ENCODE measurements around the gene ADM2.

Gene ADM2

DNA sequence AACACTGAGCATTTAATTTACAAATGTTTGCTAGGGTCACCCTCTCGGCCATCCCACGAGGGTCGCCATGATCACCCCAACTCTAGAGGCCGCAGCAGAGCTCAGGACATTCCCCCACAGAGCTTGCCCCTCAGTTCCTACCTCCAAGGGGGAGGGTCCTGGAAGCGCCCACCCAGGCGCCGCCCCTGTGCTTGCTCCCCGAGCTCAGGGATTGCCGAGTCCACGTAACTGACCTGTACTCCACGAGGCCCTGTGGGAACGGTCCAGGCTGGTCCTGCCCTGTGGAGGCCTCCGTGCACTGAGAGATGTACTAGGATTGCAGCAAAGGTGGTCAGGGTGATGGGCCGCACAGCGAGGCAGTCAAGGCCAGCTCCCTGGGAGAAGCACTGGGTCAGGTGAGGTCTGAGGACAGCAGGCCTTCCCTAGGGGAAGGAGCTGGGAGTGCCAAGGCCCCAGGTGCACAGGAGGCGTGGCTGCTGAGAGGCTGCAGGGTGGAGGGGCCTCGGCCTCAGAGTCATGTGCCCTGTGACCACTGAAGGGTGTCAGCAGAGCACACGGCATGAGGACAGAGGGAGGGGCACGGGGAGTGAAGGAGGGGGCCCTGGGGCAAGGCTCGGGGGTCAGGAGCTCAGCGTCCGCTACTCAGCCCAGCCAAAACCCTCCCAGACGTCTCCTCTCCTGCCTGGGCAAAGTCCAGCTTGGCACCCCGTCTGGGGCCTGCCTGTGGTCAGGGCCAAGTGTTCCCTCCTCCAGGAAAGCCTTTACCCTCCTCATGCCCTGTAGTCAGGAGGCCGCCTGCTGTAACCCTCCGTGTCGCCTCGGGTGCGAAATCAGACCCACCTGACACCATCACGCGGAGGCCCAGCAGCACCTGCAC is 2.9 kb downstream of the ADM2 start:
- in situ Hi-C loops (cut with HindIII; ENCODE audit: low sequenced_read_pairs) = no loop called here

DNA sequence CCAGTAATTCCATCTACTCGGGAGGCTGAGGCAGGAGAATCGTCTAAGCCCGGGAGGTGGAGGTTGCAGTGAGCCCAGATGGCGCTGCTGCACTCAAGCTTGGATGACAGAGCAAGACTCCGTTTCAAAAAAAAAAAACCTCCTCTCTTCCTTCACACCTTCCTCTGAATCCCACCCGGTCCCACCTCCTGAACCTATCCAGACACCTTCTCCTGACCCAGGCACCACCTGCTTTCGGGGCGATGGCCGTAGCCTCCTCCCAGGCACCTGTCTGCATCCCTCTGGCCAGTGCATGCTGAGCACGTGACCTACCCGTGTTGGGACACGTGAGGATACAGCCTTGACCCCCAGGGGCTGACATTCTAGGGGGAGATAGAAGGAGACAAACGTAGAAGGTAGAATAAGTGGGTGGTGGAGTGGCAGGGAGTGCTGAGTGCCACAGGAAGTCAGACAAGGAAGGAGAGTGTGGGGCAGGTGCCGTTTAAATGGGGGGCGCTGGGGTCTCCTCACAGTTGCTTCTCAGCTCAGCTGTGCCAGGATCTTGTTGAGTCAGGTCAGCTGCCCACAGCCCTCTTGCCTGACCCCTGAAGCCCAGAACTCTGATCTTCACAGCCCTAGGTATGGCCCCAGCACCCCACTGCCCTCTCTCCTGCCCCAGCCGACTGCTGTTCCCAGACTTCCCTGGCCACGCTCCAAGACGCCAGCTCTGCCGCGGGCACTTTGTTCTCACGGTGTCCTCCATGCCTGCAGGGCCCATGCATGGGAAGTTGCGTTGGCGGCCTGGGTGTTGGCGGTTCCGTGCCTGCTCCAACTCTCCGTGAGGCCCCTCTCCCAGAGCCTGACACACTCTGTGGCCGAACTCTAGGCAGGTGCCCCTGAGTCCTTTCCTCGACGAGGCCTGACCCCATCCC is 4.1 kb downstream of the ADM2 start:
- in situ Hi-C loops (cut with HindIII; ENCODE audit: low sequenced_read_pairs) = no loop called here

GRCh38 chr22:50486561-50487289 is 5.4 kb downstream of the ADM2 start, which contains the start of gene MIOX:
TSS of gene MIOX (plus strand) at chr22:50486859. CDS start at chr22:50486898, 39 bp downstream.
- in situ Hi-C loops (cut with HindIII; ENCODE audit: low sequenced_read_pairs) = no loop called here

DNA sequence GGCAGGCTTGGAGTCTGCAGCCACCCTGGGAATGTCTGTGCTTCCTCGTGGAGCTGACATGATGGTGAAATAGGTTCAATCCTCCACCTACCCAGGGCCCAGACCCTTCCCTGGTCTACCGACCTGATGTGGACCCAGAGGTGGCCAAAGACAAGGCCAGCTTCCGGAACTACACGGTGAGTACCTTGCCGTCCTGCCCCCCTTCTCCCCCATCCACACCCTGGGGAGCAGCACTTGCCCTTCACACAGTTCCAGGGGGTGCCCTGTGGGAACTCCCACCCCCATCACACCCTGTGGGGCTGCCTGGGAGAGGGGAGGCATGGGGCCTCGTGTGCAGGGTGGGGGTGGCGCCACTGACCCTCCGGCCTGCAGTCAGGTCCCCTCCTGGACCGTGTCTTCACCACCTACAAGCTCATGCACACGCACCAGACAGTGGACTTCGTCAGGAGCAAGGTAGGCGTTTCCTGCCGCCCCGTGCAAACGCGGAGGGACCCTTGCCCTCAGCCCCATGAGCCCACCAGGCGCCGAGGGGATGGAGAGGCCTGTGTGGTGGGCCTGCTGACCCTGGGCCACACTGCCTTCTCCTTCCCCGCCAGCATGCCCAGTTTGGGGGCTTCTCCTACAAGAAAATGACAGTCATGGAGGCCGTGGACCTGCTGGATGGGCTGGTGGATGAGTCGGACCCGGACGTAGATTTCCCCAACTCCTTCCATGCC is 6.1 kb downstream of the ADM2 start:
- in situ Hi-C loops (cut with HindIII; ENCODE audit: low sequenced_read_pairs) = no loop called here

- in situ Hi-C loops (cut with HindIII; ENCODE audit: low sequenced_read_pairs) = no loop called here
Measured at GRCh38 chr22:50488006-50488677, 6.8 kb downstream of the ADM2 start.

DNA sequence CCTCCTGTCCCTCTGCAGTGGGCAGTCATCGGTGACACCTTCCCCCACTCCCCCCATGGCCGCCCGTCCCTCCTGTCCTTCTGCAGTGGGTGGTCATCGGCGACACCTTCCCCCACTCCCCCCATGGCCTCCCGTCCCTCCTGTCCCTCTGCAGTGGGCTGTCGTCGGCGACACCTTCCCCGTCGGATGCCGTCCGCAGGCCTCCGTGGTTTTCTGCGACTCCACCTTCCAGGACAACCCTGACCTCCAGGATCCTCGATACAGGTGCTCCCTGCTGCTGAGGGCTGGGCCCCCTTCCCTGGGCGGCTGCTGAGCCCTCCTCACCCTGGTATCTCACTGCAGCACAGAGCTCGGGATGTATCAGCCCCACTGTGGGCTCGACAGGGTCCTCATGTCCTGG is 7.5 kb downstream of the ADM2 start:
- in situ Hi-C loops (cut with HindIII; ENCODE audit: low sequenced_read_pairs) = no loop called here

GRCh38 chr22:50489363-50490243 is 8.3 kb downstream of the ADM2 start:
- in situ Hi-C loops (cut with HindIII; ENCODE audit: low sequenced_read_pairs) = no loop called here

- in situ Hi-C loops (cut with HindIII; ENCODE audit: low sequenced_read_pairs) = no loop called here
Measured at GRCh38 chr22:50490531-50491308, 9.4 kb downstream of the ADM2 start.

GRCh38 chr22:50497093-50497492 is 15.8 kb downstream of the ADM2 start:
- in situ Hi-C loops (cut with HindIII; ENCODE audit: low sequenced_read_pairs) = no loop called here

- in situ Hi-C loops (cut with HindIII; ENCODE audit: low sequenced_read_pairs) = no loop called here
Measured at GRCh38 chr22:50498322-50498890, 17.1 kb downstream of the ADM2 start.

DNA sequence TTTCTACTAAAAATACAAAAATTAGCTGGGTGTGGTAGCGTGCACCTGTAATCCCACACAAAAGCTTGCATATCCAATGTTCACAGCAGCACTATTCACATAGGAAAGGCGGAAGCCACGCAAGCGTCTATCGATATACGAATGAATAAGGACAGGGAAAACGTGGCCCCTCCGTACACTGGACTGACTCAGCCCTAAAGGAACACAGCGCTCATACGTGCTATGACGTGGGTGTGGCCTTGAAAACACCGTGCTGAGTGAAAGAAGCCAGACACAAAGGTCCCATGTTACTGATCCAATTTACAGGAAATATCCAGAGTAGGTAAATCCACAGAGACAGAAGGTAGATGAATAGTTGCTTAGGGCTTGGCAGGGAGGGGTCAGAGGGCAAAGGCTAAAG is 19.1 kb downstream of the ADM2 start:
- in situ Hi-C loops (cut with HindIII; ENCODE audit: low sequenced_read_pairs) = no loop called here

DNA sequence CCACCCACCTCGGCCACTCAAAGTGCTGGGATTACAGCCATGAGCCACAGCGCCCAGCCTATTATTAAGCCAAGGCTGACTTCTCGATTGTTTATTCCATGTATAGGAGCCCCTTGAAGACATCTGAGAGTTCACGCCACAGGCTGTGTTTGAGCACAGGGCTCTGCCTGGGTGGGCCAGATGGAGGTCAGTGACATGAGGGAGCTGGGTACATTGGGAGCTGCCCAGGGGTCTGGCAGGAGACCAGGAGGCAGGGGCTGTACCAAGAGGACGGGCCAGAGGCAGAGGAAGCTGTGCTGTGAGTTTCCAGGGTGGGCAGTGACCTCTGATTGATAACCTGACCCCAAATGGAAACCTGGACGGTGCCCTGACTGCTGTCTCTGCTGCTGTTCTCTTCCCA is 20.8 kb downstream of the ADM2 start:
- in situ Hi-C loops (cut with HindIII; ENCODE audit: low sequenced_read_pairs) = no loop called here

DNA sequence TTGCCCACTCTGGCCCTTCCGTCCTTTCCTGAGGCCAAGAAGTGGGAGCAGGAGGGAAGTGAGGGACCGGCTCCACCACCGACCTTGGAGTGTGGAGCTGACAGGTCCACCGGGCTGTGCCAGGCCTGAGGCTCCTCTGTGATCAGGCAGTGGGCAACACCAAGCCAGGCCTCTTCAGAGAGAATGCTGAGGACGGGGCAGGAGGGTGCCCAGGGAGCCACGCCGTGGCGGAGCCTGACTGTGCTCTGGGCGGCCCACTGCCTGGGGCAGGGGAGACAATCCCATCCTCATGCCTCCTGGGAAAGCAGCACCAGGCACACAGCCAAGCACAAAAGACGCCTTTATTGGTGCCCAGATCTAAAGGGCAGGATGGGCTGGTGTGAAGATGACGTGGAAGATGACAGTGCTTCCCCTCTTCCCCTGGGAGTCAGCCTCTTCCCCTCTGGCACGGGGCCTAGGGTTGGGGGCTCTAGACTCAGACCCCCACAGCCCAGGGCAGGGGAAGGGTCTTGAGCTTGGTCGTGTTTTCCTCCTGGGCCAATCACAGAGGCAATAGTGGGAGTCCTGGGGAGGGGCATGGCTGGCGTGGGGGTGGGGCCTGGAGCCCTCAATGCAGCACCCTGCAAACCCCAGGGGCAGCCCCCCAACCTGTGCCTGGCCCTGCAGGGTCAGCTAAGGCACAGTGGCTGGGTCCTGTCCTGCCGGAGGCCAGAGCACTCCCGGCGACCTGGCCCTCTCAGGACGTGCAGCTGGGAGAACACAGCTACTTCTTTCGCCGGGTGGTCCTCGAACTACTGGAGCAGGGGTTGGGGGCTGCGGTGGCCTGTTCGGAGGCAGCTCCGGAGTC is 21.5 kb downstream of the ADM2 start:
- in situ Hi-C loops (cut with HindIII; ENCODE audit: low sequenced_read_pairs) = no loop called here

DNA sequence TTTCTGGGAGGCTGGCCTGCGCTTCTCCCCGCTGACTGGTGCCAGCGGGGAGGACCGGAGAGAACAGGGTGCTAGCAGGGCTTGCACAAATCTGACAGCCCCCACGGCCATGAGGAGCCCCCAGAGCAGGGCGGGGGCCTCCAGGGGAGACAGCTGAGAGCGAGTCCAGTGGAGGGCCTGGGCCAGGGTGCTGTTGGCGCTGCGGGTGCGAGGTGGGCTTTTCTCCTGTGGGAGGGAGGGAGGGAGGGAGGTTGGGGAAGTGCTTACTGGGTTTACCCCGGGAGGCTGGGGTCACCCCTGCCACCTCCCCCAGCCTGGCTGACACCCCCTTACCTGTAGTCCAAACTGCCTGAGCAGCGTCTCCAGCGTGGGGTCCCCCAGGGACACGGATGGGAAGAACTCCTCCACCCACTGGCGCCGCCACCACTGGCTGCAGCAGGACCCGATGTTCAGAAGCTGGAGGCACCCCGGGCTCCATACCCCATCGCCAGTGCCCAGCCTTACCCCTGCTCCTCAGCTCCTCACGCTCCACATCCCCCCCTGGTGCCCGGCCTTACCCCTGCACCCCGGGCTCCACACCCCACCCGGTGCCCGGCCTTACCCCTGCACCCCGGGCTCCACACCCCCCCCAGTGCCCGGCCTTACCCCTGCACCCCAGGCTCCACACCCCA is 22.3 kb downstream of the ADM2 start:
- in situ Hi-C loops (cut with HindIII; ENCODE audit: low sequenced_read_pairs) = no loop called here

GRCh38 chr22:50504369-50505211 is 23.2 kb downstream of the ADM2 start:
- in situ Hi-C loops (cut with HindIII; ENCODE audit: low sequenced_read_pairs) = no loop called here

All from DLD1 (cell line).